RWPE2 (cell line): Measurements from ENCODE around the gene KLHL33.

ENCODE experiments used
- ATAC-seq: fragments of 200-7000 bp; cut with Tn5 transposase; 3 replicates; pipeline ENCODE4 v1.9.1; 2021; ENCODE audit warnings: low read depth
- DNase-seq: peaks from one replicate; pipeline ENCODE4 v3.0.0-alpha.2; 2020; ENCODE audit warnings: low spot score
- H3K27ac ChIP-seq: fragments of 450-650 bp; 2 replicates; pipeline ENCODE4 v1.5.1; 2017; ENCODE audit warnings: mild to moderate bottlenecking; ENCODE audit not compliant: poor library complexity, severe bottlenecking
- H3K27me3 ChIP-seq: fragments of 250-450 bp; sonication (Bioruptor Pico); 2 replicates; pipeline ENCODE4 v1.5.1; 2021; ENCODE audit warnings: mild to moderate bottlenecking, moderate library complexity; ENCODE audit not compliant: insufficient read depth, poor library complexity, severe bottlenecking
- H3K36me3 ChIP-seq: fragments of 250-450 bp; sonication (Bioruptor Pico); 2 replicates; pipeline ENCODE4 v1.5.1; 2020; ENCODE audit warnings: low read depth, mild to moderate bottlenecking, moderate library complexity
- H3K4me1 ChIP-seq: fragments of 250-450 bp; sonication (Bioruptor Pico); 2 replicates; pipeline ENCODE4 v1.5.1; 2021; ENCODE audit warnings: mild to moderate bottlenecking, moderate library complexity; ENCODE audit not compliant: insufficient read depth, poor library complexity, severe bottlenecking
- H3K4me3 ChIP-seq: fragments of 250-450 bp; sonication (Bioruptor Pico); 2 replicates; pipeline ENCODE4 v1.5.1; 2021; ENCODE audit warnings: mild to moderate bottlenecking, moderate library complexity; ENCODE audit not compliant: severe bottlenecking
- H3K9me3 ChIP-seq: fragments of 250-450 bp; sonication (Bioruptor Pico); 2 replicates; pipeline ENCODE4 v1.5.1; 2021; ENCODE audit warnings: mild to moderate bottlenecking, moderate library complexity; ENCODE audit not compliant: severe bottlenecking
- TF ChIP-seq, protein P1 (sequence below): fragments of 450-650 bp; IDR thresholded peaks from one replicate; pipeline ENCODE4 v1.5.1; 2017; ENCODE audit warnings: mild to moderate bottlenecking, moderate library complexity; ENCODE audit not compliant: poor library complexity, severe bottlenecking

KLHL33 gene

DNA sequence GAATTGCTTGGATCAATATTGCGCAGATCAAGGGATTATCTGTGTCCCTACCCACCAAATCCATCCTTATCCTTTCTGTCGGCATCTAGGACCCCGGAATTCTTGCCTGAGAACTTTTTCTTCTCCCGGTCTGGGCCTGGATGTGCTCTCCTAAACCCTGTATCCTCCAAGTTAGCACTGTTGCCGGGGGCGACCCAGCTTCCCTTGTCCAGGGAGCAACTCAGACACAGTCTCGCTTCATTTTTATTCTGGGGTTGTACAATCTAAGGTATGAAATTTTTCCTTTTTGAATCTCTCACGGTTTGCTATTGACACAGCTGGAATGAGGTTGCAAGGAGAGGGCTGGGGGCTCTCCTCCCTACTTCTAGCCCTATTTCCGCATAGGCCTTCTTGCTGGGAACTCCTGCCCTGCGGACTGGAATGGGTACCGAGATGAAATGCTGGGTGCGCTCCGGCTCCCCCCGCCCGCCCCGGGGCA, 32.8 kb upstream of the KLHL33 start:
- no peak; the same call in 2 of the 3 replicates for ATAC-seq
- H3K27ac ChIP-seq = peak overlapping the region; percentile 86

DNA sequence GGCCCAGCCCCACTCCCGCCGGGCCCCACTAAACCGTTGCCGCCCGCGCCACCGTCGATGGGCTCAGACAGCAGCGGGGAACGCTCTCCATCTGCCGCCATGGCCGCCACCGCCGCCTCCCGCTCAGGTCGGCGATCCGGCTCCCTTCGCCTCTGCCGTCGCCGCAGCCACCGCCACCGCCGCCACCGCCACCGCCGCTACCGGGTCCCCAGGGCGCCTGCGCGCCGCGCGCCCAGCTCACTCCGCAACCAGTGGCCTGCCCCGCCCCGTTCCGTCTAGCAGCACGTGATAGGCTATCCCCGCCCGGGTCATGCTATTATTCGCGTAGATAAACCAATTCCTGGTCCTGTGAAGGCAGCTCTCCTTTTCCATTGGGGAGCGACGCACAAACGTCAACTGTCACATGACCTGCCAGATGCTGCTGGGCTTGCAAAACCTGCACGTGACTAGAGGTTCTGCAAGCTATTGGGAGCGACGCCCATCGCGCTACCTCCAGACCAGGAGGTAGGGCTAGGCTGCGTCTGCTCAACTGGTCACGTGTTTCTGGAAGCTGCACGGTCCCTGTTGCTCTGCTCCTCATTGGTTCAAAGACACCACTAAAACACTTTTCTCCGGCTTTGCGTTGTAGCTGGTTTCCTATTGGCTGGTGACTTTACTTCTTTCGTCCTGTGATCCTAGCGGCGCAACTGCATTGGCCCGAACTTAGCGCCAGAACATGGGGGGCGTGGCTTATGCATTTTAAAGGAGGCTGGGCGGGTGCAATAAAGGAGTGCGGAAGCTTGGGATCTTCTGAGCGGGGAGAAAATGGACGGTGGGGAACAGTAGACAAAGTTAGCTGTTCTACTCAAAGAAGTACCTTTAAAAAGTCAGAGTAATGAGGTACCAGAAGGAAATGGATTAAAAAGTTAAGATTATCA, 25.5 kb upstream of the KLHL33 start, which contains the start of gene PIP4P1:
PIP4P1 (minus strand) TSS at position 210 of the 917 bp plus-strand sequence; CDS start at position 101, 109 bp downstream.
- no peaks in the 10 kb centered on the region for H3K27me3 ChIP-seq
- H3K4me1 ChIP-seq = peaks cover 7% of the 10 kb centered on the region
- DNase-seq = peak; percentile 100
- peaks cover 39% of the 10 kb centered on the region for H3K36me3 ChIP-seq
- peak within 1 kb of the TSS; percentile 71 for H3K4me3 ChIP-seq
- TF ChIP-seq, protein P1, sequence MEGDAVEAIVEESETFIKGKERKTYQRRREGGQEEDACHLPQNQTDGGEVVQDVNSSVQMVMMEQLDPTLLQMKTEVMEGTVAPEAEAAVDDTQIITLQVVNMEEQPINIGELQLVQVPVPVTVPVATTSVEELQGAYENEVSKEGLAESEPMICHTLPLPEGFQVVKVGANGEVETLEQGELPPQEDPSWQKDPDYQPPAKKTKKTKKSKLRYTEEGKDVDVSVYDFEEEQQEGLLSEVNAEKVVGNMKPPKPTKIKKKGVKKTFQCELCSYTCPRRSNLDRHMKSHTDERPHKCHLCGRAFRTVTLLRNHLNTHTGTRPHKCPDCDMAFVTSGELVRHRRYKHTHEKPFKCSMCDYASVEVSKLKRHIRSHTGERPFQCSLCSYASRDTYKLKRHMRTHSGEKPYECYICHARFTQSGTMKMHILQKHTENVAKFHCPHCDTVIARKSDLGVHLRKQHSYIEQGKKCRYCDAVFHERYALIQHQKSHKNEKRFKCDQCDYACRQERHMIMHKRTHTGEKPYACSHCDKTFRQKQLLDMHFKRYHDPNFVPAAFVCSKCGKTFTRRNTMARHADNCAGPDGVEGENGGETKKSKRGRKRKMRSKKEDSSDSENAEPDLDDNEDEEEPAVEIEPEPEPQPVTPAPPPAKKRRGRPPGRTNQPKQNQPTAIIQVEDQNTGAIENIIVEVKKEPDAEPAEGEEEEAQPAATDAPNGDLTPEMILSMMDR = no peak
- peak; percentile 95 for ATAC-seq
- no peaks in the 10 kb centered on the region for H3K9me3 ChIP-seq
- H3K27ac ChIP-seq = peak within 1 kb of the TSS; percentile 68

More for the DNA sequence above, 32.8 kb upstream of the KLHL33 start:
- peaks cover 8% of the 10 kb centered on the region for H3K4me1 ChIP-seq
- DNase-seq = no peak
- H3K4me3 ChIP-seq = peak overlapping the region; percentile 70
- no peaks in the 10 kb centered on the region for H3K27me3 ChIP-seq
- peaks cover 26% of the 10 kb centered on the region for H3K36me3 ChIP-seq
- no peaks in the 10 kb centered on the region for H3K9me3 ChIP-seq
- TF ChIP-seq, protein P1 = no peak

DNA sequence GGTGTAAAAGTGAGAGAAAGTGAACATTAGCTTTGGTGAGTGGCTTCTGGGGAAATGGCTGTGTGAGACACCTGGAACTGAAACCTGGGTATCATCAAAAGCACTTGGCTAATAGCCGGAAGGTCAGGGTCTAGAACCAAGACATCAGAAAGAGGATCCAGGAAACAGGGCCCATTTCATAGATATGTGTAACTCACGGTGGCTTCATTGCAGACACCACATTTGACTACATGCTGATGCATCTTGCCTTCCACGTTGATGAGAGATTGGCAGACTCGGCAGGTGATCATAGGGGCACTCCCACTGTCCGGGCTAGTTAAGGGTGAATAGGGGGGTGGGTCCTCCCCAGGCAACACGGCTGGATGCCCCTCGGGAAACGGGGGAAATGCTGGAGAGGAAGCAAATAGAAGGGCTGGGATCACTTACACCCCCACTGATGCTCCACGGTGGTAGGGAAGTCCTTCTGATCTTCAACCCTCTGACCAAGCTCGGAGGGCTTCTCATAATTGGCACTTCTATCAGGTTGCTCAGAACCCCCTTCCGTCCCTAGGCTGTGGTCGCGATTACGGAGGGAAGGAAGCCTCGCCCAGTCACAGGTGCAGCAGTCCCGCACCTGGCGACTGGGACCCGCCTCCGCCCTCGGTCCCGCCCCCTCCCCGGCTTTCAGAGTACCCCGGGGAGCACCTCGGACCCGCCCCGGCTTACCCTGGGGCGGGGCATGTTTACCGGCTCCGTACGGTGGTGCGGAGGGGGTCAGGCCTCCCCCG, 24.7 kb upstream of the KLHL33 start:
- ATAC-seq = peak; percentile 4; the same call in 1 of the 3 replicates
- H3K27ac ChIP-seq = peak overlapping the region; percentile 68
- peaks cover 47% of the 10 kb centered on the region for H3K36me3 ChIP-seq
- TF ChIP-seq, protein P1 = no peak
- H3K9me3 ChIP-seq = no peaks in the 10 kb centered on the region
- DNase-seq = no peak
- peaks cover 10% of the 10 kb centered on the region for H3K4me1 ChIP-seq
- H3K27me3 ChIP-seq = no peaks in the 10 kb centered on the region
- peak overlapping the region; percentile 71 for H3K4me3 ChIP-seq

DNA sequence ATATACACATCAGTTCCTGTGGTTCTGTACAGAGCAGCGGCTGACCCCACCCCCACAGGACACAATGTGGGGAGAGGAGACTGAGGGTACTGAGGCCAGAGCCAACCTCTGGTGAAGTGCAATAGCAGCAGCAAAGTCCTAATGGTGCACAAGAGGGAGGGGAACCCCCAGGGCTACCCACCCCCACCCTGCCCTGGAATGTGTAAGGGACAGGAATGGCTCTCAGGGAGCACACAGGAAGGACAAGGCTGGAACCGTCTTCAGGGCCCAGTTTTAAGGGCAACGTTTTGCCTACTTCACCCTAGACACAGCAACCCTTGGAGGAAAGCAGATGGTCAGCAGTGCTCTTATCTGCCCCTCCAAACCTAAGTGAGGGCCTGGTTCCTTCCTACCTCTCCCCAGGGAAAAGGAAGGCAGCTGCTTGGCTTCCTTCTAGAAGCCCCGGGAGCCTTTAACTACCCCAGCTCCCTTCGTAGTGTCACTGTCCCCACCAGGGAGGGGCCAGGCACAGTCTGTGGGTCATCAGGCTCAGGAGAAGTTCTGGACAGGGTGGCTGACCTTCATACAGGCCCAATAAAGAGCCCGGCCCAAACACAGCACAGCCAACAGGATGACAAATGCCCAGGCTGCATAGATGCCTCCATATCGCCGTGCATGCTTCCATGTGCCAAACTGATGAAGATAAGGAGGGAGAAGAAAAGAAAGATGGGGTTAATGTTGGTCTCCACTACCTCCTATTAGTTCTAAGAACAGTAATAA, 22.2 kb upstream of the KLHL33 start:
- Histone ChIP-seq H3K27me3 (no peaks in the 10 kb centered on the region), H3K36me3 (peaks cover 53% of the 10 kb centered on the region), H3K4me3 (no peak overlapping the region), H3K4me1 (peaks cover 15% of the 10 kb centered on the region), H3K9me3 (no peaks in the 10 kb centered on the region), H3K27ac (no peak overlapping the region)
- DNase-seq = no peak
- ATAC-seq = no peak
- TF ChIP-seq, protein P1 = no peak
